HTR-8/SVneo (cell line): Measurements from ENCODE around the gene PLEKHA8.

Experiments
- DNase-seq: peaks from one replicate; pipeline ENCODE4 v3.0.0; 2011; ENCODE audit warnings: low spot score, mixed read lengths; ENCODE audit not compliant: insufficient read length
- FAIRE-seq: peaks from 2 replicates; lab custom pipeline; 2011; peaks lifted over from hg19 to GRCh38; lab: Jason Lieb, UNC

Gene PLEKHA8

GRCh38 chr7:30028216-30028748 lies at the start of gene PLEKHA8:
PLEKHA8 (plus strand) TSS chr7:30028412; CDS start chr7:30028763, 351 bp downstream.
- DNase-seq: peak; percentile 86
- FAIRE-seq: peak; percentile 40

GRCh38 chr7:29980151-29980550 lies 48.1 kb upstream of the PLEKHA8 start:
- DNase-seq (no peak), FAIRE-seq (no peak)

- FAIRE-seq (no peak), DNase-seq (no peak)
Measured at GRCh38 chr7:29987083-29987482, 41.1 kb upstream of the PLEKHA8 start.

- peak; percentile 89 for DNase-seq
- FAIRE-seq: no peak
Measured at GRCh38 chr7:29987811-29988317, 40.3 kb upstream of the PLEKHA8 start.

GRCh38 chr7:29988424-29989256 lies 39.6 kb upstream of the PLEKHA8 start:
- DNase-seq (peak; percentile 62), FAIRE-seq (no peak)

GRCh38 chr7:29989257-29989995 lies 38.8 kb upstream of the PLEKHA8 start, which contains the start of gene SCRN1:
SCRN1 (minus strand) TSS chr7:29989801; CDS start chr7:29969067, 20,734 bp downstream.
- FAIRE-seq (no peak), DNase-seq (peak; percentile 64)

GRCh38 chr7:29990931-29991330 lies 37.3 kb upstream of the PLEKHA8 start:
- no peak for FAIRE-seq
- DNase-seq: no peak

GRCh38 chr7:29991937-29992336 lies 36.3 kb upstream of the PLEKHA8 start:
- FAIRE-seq: no peak

GRCh38 chr7:29993140-29993539 lies 35.1 kb upstream of the PLEKHA8 start:
- FAIRE-seq: no peak
- no peak for DNase-seq

More at GRCh38 chr7:29991937-29992336, 36.3 kb upstream of the PLEKHA8 start:
- no peak for DNase-seq

- FAIRE-seq: no peak
- DNase-seq: no peak
Measured at GRCh38 chr7:29995652-29996051, 32.6 kb upstream of the PLEKHA8 start.

- DNase-seq (no peak), FAIRE-seq (no peak)
Measured at GRCh38 chr7:29996321-29996720, 31.9 kb upstream of the PLEKHA8 start.

- FAIRE-seq: no peak
- no peak for DNase-seq
Measured at GRCh38 chr7:29998489-29998888, 29.7 kb upstream of the PLEKHA8 start.

GRCh38 chr7:30001998-30002397 lies 26.2 kb upstream of the PLEKHA8 start:
- no peak for DNase-seq
- FAIRE-seq: no peak

GRCh38 chr7:30003098-30003497 lies 25.1 kb upstream of the PLEKHA8 start:
- DNase-seq (no peak), FAIRE-seq (no peak)

- DNase-seq: no peak
- no peak for FAIRE-seq
Measured at GRCh38 chr7:30005464-30005863, 22.7 kb upstream of the PLEKHA8 start.

GRCh38 chr7:30010021-30010420 lies 18.2 kb upstream of the PLEKHA8 start:
- DNase-seq (no peak), FAIRE-seq (no peak)

GRCh38 chr7:30012757-30013156 lies 15.5 kb upstream of the PLEKHA8 start:
- FAIRE-seq (no peak), DNase-seq (no peak)

- DNase-seq (no peak), FAIRE-seq (no peak)
Measured at GRCh38 chr7:30018451-30018850, 9.8 kb upstream of the PLEKHA8 start.

- FAIRE-seq (no peak), DNase-seq (no peak)
Measured at GRCh38 chr7:30019387-30019786, 8.8 kb upstream of the PLEKHA8 start.

- no peak for FAIRE-seq
- DNase-seq: no peak
Measured at GRCh38 chr7:30019960-30020359, 8.3 kb upstream of the PLEKHA8 start.

GRCh38 chr7:30020535-30020934 lies 7.7 kb upstream of the PLEKHA8 start:
- FAIRE-seq (no peak), DNase-seq (no peak)
